Activated CD4-positive, CD25-positive, alpha-beta regulatory T cell treated with anti-CD3 and anti-CD28 coated beads, Interleukin-2, amount 50 U/mL, for 24 hours (primary cell): Measurements from ENCODE around the gene TAP2.
"Not testable (repeated sequence)": the region's sequence is repeated elsewhere in the genome, so short reads cannot be mapped to it uniquely, and the experiment has no call there.

ENCODE experiments used
- ATAC-seq, 2 donors: fragments of 150-1000 bp; cut with Tn5 transposase; one replicate each; pipeline ENCODE4 v1.10.0; 2021; ENCODE audit warnings: mild to moderate bottlenecking in 1 of 2, moderate library complexity in 1 of 2

The TAP2 gene

DNA sequence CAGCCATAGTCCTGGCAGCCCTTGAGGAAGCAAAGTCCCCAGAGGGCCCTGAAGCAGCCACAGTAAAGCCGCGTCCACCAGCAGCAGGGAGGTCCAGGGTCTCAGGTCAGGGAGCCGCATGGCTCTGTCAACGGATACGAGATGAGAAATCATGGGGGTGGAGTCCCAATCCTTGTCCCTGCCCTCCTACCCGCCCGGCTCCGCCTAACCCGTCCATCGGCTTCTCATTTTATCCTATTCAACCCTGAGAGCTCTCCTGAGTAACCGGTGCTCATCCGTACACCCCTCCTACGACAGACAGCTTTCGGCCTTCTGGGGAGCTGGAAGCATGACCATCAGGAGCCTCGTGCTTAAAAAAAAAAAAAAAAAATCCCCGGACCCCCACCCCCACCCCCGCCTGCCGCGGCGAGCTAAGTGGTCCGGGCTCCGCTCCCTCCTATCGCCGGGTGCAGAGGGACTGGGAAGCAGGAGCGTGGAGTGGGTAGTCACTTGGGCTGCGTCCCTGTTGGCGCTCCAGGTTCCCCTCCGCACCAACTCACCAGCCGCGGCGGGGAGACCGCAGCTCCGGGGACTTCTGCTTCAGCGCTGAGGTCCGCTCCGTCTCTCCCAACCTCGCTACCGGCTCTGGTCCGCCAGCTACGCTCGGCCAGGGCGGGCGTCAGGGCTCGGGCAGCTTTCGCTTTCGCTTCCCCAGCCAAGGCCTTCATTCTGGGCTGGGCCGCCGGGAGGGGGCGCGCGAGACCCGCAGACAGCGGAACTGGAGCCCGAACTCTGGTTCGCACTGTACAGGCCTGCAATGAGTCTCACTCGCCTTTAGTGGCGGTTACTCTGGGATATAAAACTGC is at the start of gene TAP2:
TSS of gene TAP2 (minus strand) at position 626 of the 845 bp plus-strand sequence. CDS start at position 120, 506 bp downstream.
- ATAC-seq = peak; percentile 86 to 87

DNA sequence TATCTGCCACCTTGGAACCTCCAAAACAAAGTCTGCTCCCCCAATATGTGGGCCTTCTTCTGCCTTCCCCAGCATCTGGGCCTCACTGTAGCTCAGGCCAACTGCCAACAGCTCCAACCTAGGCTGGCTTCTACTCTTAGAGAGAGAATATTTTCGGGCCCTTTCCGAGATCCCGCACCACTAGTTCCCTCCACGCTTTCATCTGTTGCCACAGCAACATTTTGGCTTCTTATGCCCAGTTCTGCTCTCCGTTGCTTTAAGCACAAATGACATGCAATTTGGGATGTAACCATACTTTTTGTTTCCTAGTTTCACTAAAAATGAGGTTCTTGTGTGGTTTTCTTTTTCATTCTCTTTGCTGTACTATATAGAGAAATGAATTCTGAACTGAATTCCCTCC is 49.1 kb upstream of the TAP2 start:
- no peak for ATAC-seq

DNA sequence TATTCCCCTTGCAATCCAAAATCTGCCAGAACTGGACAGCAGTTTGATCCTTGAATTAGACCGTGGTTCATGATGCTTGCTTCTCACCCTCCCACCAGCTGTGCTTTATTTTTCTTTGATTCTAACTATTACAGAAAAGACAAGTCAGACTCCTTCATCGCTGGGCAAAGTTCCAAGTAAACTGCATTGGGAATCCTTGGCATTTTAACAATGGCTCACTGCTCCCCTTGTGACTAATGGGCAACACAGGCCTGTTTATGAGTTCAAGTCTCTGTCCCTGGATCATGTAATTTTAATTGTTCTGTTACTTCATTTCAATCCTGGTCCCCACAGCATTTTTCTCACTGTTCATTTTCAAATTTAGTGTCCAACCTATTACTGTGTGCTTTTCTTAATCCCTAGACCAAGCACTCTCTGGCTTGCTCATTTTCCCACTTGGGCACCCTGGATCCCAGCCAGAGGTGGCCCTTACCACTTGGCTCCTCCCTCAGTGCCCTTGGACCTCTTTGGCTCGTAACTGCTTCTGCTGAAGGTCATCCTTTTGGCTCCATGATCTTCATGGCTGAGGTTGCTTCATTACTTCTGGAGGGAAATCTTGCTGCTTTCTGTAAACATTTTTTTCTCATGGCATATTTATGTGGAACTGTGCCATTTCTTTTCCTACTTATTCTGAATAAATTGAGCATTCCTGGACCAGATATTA is 48.3 kb upstream of the TAP2 start:
- ATAC-seq = no peak

DNA sequence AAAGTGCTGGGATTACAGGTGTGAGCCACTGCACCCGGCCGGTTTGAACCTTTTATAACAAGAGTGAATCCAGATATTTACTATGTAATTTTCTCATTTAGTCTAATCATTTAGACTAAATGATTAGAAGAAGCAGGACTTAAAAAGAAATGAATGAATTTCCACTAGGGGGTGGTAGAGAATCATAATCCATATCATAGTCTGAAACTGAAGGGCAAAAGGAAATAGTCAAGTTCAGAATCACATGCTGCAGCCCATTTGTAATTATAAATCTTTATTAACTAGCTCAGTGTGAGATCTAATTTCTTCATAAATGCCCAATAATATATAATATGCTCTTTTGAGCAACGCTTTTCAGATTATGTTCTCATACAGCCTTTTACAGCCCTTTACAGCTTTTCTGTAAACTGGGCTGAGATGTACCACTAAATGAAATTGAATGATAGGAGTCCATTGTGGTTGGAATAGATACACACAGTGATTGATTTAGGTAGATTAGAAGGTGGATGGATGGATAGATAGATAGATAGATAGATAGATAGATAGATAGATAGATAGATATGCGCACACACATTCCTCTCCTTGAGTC is 47.3 kb upstream of the TAP2 start:
- ATAC-seq = peak in 1 of 2 donors; percentile 48

DNA sequence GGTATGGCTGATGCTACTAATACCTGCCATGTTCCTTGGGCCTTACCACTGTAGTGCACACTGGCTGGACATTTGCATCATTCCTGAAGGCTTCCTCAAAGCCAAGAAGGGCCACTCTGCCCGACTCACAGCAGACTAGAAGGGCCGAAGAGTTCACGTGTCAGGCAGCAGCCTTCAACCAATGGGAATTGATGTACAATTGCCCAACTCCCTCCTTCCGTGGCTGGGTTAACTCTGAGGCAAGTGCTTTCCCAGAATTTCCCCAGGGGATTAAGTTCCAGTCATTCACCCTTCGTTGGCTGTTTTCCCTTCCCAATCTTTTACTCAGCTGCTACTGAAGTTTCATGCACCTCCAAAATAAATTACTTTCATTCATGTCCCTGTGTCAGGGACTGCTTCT is 45.2 kb upstream of the TAP2 start:
- ATAC-seq = no peak

DNA sequence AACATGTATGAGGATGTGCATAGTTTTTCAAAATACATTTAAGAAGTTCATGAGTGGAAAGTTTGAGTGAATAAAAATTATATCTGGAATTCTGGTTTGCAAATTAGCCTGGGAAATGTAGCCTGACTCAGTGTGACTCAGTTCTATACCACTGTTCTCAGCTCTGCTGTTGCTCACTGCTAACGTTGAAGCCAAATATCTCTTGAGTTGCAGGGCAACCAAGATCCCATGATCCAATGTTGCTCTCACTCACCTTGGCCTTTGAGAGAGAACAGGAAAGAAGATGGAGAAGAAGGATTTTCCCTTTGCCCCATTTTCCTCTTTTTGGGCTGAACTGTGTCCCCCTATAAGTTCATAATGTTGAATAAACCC is 44.3 kb upstream of the TAP2 start:
- peak in 1 of 2 donors; percentile 67 for ATAC-seq

DNA sequence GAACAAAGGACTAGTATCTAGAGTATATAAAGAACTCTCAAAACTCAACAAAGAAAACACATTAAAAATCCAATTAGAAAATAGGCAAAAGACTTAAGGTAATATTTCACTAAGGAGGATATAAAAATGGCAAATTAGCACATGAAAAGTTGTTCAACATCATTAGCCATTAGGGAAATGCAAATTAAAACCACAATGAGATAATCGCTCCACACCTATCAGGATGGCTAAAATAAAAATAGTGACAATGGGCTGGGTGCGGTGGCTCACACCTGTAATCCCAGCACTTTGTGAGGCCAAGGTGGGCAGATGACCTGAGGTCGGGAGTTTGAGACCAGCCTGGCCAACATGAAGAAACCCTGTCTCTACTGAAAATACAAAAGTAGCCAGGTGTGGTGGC is 42.4 kb upstream of the TAP2 start:
- not testable (repeated sequence) for ATAC-seq

DNA sequence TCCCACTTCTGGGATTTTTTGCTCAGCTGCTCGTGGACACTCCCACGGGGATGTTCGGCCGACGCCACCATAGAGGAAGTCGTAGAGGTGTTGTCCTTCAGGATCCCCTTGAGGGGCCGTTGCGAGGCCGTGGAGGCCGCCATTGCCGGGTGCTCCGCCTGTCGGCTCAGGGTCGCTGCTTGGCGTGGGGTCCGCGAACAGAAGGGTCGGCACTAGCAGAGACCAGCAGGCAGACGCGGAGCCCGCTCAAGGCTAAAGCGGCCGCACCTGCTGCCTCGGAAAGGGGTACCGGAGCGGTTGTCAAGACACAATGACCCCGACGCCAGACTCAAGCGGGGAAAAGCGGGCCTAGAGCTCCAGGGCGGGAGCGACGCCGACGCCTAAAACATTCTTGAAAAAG is 41.2 kb upstream of the TAP2 start:
- no peak for ATAC-seq

DNA sequence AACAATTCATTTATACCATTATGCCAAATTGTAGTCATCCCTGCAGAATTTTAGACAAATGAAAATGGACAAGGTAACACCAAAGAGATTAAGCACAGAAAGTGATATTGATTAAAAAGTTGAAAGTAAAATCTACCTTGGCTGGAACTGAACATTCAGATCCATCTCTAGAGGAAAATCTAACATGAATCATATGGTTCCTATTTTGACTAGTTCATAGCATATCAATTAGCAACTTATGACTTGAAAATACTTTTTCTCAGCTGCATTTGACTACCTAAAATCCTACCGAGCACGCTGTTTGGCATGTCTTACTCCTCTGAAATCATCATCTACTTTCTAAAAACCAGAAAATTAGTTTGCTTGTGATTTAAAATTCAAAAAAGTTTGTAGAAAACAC is 38.1 kb upstream of the TAP2 start:
- peak in 1 of 2 donors; percentile 59 for ATAC-seq

DNA sequence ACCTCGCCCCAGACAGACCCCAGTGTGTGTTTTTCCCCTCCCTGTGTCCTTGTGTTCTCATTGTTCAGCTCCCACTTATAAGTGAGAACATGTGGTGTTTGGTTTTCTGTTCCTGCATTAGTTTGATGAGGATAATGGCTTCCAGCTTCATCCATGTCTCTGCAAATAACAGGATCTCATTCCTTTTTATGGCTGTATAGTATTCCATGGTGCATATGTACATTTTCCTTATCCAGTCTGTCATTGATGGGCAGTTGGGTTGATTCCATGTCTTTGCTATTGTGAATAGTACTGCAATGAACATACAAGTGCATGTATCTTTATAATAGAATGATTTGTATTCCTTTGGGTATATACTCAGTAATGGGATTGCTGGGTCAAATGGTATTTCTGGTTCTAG is 35.4 kb upstream of the TAP2 start:
- not testable (repeated sequence) for ATAC-seq

DNA sequence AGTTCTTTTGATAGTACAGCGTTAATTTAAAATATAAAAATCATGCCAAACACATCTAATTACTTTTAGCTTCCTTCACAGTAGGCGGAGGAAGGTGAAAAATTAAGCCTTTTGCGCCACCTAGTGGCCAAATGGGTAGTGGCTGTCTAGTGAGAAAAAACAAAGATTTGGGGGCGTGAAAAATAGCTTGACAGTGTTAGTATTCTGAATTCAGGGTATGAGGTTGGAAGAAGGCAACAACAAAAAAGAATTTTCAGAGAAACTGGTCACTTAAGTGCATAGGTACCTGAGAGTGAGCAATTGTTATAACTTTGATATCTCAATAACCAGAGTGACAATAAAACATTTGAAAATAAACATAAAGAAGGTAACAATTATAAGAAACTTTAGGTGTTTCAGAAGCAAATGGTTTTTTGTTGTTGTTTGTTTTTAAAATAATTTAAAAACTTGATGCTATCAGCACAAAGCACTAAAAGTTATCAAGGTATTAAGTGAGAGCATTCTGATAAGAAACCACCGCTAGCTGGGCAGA is 29.8 kb upstream of the TAP2 start:
- ATAC-seq = peak; percentile 84 to 86

DNA sequence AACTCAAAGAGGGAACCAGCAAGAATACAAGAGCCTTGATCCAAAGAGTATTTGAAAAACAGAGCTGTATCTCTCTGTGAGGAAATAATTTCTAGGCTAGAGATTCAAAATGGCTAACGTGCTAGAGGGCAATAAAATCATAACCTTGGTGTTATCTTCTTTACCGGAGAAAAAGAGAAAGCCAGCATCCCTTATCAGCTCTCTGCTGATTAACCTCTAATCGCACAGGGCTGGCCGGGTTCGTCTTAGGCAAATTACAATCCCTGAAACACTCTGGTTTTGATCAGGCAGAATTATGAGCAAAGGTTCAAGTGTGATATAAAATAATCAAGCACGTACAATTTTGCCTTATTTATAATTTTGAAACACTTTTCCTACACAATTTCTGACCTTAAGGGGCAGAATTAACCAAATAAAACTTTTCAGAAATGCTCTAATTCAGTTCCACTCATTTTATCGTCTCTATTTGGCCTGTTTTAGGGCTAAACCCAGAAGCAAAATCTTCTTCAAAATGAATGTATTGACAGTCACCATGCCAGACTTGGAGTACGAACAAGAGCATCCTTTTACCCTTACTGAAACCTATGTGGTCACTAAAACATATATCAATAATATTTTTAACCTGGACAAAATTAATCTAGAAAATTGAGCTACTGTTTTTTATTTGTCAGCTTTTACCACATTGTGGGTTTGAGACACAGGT is 29.2 kb upstream of the TAP2 start:
- ATAC-seq = peak in 1 of 2 donors; percentile 16

DNA sequence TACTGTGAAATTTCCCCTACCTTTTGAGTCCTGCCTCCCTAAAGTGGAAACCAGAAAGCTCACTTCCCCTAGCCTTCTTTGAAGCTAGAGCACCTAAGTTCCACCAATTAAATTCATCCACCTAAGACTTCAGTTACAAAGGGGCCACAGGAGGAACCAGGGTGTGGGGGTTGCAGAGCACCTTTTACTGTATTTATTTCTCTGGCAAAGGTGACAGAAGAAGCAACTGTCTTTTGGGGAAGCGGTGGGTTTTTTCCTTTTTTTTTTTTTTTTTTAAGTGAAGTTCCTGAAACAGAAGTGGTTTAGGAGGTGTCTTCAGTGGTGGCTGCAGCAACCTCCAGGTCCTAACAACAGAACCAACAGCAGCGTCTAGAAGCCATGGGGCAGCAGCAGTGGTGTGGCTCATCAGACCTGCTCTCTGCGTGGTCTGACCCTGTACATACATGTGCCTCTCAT is 28.5 kb upstream of the TAP2 start:
- ATAC-seq = peak in 1 of 2 donors; percentile 24

DNA sequence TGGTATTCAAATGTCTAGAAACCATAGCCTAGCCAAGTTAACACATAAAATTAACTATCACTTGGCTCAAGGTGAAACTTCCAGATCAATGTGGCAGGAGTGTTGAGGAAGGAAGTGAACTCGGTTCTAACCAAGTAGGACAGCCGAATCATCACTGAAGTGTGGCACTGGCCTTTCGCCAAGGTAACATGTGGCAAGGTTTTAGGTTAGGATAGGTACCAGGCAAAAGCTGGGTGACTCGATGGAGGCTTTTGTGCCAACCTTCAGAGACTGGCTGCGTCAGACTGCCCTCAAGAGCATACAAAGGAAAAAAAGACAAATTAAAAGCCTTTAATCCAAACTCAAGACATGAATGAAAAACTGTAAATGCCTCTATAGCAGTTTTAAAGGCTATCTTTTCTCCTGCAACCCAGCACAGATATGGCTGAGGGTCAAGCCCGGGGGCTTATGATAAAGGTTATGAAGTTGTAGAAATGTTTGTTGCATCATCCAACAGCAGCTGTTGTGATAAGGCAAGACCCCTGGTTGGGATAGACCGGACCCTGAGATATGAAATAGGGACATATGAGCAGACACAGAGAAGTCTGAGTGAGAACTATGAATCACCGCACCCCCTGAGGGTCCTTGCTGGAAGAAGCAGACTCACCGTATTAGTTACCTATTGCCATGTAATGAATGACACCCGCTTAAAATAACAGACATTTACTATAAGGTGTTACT is 27.3 kb upstream of the TAP2 start:
- ATAC-seq = no peak

DNA sequence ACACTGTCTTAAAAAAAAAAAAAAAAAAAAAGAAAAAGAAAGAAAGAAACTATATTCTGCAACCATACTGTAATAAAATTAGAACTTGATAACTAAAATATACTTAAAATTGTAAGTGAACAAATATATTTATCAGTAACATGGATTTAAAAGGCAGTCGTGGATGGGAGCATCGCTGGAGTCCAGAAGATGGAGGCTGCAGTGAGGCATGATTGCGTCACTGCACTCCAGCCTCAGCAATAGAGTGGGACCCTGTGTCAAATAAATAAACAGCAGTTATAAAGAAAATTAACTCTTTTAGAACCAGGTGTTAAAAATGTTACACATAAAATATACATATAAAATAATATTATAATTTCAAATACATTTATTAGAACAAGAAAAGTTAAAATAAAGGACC is 24.2 kb upstream of the TAP2 start:
- no peak for ATAC-seq

DNA sequence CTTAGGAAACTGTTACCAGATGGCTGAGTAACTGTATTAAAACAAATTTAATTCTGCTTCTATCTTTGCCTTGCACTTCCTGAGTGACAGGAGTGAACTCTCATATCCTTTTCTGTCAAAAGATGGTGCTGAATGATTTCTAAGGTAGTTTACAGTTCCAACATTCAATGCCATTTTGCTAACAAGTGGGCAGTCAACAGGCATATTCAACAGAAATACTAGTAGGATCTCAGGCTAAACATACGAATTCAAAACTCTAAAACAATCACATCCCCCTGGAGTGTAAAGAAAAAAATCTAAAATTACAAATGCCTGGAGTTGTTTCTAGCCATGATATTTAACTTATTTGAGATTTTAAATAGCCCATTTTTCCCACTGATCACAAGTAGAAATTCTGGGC is 22.1 kb upstream of the TAP2 start:
- no peak for ATAC-seq

DNA sequence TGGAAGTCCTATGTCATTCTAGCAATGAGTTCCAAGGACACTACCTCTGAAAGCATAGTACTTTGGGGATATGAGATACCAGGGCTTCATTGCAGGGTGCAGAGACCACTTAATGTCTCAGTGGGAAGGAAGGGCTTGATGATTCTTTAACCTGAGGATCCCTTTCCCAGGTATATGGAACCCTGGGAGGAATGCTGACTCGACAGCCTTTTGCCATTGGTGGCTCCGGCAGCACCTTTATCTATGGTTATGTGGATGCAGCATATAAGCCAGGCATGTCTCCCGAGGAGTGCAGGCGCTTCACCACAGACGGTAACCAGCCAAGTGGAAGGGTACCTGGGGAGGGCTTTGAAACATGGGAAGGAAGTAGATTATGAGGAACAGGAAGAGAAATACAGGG is 19.7 kb upstream of the TAP2 start:
- ATAC-seq = no peak

DNA sequence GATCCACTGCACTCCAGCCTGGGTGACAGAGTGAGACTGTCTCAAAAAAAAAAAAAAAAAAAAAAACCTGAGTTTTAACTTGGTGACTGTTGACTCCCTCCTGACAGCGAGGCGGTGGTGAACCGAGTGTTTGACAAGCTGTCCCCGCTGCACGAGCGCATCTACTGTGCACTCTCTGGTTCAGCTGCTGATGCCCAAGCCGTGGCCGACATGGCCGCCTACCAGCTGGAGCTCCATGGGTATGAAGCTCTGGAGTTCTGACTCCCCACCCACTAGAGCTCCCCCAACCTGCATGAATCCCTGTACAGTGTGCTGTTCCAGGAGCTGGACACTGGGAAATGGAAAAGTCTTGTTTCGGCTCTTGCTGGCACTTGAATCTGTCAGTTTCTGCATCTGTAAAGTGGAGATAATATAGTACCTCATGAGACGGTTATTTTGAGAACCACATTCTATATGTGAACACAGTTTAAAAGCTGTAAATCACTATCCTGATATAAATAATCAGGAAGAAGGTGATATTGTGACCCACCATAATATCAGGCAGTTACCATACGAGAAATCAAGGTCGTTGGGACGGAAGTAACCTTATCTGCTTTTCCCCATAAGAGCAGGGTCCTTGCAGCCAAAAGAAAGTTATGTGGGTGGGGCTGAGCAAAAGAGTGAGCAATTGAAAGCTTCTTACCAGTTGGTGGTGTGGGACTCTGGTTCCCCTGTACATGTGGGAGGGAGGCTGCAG is 18.8 kb upstream of the TAP2 start:
- no peak for ATAC-seq

DNA sequence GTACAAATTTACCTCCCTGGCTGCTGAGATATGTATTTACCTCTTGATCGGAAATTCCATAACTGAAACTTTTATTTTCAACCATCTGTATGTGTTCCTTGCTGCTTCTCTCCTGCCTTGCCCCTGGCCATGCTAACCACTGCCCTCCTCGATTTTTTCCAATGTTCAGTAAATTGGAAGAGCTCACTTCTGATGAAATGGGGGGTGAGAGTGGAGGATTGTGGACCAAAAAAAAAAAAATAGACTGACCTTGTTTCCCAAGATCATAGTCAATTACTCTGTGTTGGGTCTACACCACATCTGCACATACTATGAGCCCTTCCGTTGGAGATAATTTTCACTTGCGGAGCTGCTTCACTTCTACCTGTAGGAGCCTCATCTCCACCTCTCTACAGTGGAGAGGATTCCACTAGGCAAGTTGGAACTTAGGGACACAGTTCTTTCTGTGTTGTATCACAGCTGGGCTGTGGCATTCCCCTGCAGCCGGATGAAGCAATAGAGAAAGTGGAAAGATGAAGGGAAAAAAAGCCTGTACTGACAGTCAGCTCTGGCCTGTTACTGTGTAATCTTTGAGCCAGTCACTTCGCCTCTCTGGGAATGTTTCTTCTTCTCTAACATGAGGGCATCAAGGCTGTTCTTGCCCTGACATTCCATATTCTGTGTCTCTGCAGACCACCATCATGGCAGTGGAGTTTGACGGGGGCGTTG is 17.1 kb upstream of the TAP2 start:
- no peak for ATAC-seq

DNA sequence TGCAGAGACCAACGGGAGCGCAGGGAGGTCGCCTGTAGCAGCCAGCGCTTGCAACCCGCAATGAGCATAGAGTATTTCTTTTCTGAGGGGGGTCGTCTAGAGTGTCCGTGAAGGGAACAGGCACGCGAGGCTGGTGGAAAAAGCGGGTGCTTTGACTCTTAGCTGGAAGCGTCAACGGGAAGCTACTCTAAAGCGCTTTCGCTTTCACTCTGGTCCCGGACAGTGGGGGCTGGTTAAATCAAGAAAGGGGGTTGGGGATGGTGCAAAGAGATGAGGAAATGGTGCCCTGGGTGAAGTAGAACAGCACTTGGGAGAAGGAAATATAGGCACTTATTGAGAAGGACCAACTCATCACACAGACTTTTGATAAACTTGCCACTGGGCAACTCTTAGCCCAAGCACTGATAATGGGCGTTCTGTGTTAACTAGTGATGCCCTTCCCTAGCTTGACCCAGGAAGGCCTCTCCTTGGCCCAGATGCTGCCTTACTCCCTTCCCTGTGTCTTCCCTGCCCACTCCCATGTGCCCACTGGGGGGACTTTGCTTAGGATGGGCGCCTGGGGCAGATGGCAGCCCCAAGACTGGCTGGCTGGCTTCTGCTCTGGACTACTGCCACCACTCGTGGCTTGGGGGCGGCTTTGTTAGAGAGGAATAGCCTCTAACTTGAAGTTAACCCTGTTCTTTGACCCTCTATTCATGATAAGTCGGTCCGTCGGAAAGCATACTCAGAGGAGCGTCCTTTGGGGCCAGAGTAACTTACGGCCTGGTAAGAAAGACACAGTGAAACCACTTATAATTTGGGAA is 16.0 kb upstream of the TAP2 start:
- ATAC-seq = peak; percentile 31 to 38
